ENCODE data around the gene SHCBP1L.
"Not testable (repeated sequence)": the region's sequence is repeated elsewhere in the genome, so short reads cannot be mapped to it uniquely, and the experiment has no call there.

Gene SHCBP1L

DNA sequence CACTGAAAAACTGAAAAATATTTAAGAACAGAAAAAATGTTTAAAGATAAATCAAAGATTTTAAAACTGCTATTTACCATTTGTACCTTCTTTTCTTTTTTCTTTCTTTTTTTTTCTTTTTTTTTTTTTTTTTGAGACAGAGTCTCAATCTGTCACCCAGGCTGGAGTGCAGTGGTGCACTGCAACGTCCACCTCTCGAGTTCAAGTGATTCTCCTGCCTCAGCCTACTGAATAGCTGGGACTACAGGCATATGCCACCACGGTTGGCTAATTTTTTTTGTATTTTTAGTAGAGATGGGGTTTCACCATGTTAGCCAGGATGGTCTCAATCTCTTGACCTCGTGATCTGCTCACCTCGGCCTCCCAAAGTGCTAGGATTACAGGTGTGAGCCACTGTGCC lies 51.0 kb downstream of the SHCBP1L start:
- not testable (repeated sequence) for FAIRE-seq

DNA sequence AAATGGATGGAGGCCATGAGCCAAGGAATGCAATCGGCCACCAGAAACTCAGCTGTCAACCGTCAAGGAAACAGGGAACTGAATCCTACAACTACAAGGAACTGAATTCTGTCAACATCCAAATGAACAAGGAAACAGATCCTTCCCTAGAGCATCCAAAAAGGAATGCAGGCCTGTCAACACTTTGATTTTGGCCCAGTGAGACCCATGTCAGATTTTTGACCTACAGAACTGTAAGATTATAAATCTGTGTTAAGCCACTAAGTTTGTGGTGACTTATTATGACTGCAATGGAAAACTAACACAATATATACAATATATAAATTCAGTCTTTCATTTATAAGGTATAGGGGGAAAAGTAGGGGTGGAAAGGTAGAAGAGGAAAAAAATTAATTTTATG lies 55.3 kb downstream of the SHCBP1L start:
- DNase-seq (ENCODE audit: insufficient read length, low spot score) (no peak), FAIRE-seq (no peak)

More for the DNA sequence above, 51.0 kb downstream of the SHCBP1L start:
- not testable (repeated sequence) for DNase-seq (ENCODE audit: insufficient read length, low spot score)

DNA sequence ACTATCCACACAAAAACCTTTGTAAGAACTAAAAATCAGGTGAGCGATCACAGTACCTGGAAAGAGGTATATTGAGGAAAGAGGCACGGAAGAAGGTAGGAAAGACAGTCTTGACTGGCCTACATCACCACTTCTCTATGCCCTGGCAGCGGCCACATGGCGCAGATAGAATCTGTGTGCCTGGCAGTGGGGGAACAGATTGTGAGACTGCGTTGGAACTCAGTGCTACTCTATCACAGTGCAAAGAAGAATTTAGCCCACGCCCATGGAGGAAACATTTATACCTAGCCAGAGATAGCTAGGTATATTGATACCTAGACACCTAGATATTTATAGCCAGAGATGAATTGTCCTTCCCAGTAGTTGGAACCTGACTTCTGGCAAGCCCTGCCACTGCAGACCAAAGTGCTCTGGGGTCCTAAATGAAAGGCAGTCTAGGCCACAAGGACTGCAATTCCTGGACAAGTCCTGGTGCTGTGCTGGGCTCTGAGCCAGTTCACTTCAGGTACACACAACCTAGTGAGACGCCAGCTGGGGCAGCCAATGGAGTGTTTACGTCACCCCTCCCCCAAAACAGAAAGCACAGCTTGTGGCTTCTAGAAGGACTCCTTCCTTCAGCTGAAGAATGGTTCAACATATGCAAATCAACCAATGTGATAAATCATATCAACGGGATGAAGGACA lies 61.9 kb downstream of the SHCBP1L start:
- FAIRE-seq (no peak), DNase-seq (ENCODE audit: insufficient read length, low spot score) (no peak)

DNA sequence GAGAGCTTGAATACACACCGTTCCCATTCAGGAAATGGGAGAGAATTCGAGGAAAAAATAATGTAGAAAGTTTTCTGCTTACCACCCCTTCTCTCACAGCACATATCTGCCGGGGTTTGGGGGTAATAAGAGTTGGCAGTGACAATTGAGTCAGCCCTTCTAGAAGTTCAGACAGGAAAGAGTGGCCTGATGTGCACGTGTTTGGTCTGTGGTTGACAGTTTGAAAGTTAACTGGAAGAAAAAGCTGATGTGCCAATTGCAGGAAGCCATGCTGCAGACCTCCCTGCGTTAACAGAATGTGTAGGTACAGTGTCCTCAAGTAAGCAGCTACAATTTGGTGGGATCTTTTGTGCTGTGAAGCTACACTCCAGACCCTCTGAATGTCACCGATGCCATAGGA lies 63.0 kb downstream of the SHCBP1L start:
- DNase-seq (ENCODE audit: insufficient read length, low spot score) (no peak), FAIRE-seq (no peak)

DNA sequence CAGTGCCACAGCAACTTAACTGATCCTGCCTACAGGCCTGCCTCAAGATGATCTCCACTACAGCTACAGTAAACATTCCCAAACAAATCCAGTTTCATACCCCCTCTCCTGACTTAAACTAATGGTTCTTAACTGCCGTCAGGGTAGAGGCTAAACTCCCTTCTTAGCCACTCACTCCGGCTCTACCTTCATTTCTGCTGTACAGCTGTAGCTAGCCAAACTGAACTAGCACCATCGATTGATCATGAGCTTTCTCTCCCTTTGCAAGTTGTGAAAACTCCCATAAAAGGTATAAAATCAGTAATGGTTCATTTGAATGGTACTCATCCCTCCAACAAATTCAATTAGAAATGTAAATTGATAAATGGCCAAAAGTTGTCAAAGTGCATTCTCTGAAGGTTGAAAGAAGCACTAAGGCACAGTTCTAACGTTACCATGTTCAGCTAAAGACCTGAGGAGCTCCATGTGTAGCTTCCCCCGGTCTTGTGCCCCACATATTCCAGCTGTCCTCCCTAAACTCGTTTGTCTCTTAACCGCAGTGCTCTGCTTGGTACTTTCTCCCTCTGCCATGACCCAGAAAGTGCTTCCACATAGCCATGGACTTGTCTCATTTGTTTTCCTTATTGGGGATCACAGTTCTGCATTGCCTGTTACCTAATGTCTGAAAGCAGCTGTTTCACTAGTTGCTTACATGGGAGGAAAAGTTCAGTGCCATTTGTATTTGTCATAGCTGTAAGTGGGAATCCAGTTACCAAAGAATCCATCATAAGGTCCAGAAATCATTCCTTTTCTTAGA lies 64.0 kb downstream of the SHCBP1L start:
- FAIRE-seq (peak; percentile 36), DNase-seq (ENCODE audit: insufficient read length, low spot score) (no peak)

DNA sequence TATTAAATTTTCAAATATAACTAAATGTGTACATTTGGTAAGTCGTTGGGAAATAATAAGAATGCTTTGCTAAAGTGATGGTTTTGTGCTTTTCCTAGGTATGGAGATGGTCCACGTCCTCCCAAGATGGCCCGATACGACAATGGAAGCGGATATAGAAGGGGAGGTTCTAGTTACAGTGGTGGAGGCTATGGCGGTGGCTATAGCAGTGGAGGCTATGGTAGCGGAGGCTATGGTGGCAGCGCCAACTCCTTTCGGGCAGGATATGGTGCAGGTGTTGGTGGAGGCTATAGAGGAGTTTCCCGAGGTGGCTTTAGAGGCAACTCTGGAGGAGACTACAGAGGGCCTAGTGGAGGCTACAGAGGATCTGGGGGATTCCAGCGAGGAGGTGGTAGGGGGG lies 66.0 kb downstream of the SHCBP1L start:
- DNase-seq (ENCODE audit: insufficient read length, low spot score) (no peak), FAIRE-seq (no peak)

DNA sequence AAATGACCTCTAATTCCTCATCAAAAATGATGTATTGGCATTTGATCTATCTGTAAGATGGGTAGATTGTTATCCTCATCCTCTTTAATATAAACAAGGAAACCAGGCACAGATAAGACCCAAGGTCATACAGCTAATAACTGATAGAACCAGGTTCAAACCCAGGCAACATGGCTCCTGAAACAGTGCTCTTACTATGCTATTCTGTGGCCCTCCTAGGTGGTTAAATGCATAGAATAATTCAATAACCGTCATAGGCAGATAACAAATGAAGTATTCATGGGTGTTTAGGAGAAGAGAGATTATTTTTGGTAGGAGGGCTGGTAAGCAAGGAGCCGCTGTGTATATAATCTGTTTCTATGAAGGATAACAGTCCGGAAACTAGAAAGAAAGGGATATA lies 67.4 kb downstream of the SHCBP1L start:
- DNase-seq (ENCODE audit: insufficient read length, low spot score) = no peak
- FAIRE-seq = no peak

DNA sequence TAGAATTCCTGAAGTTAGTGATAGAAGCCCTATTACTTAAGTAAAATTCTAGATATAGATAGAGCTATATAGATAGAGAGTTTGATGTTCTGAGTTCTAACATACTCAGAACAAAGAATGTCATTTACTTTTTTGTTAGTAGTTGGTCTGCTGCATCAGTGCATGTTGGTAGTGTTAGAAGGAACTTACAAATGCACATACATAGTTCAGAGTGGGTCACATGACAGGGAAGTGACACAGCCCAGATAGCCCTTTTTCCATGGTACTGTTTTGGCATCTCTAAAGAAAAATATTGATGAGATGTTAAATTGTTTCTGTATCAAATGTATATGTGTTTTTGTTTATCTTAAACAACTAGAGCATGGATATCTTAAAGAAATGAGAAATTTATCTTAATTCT lies 68.1 kb downstream of the SHCBP1L start:
- FAIRE-seq (no peak), DNase-seq (ENCODE audit: insufficient read length, low spot score) (no peak)

DNA sequence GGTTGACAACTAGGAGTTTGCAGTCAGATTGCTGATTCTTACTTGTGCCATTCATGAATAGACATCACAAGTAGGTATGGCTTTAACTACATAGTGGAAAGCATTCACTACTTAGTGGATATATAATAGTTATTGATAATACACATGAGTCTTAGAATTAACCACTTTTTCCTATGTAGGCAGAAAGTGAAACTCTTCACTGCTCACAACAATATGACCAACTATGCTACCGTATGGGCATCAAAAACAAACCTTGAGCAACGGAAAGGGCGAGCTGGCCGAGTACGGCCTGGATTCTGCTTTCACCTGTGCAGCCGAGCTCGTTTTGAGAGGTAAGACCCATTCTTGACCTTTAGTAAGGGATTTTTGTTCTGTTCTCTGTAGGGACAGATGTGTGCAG lies 75.1 kb downstream of the SHCBP1L start:
- no peak for FAIRE-seq

DNA sequence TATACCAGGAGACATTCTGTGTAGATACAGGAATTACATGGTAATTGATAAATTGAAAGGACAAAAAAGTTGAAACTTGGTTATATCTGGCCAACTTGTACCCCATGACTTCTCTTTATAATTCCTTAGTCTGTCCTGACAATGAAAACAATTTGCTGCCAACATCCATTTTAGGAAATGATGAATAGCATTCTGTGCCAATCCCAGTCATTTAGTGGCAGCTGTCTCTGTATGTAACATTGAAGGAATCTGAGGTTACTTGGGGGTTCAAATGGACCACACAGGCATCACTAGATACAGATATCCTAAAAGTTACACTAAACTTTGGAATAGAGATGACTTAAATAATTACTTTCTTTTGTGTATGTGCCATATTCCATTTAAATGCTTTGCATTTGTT lies 75.6 kb downstream of the SHCBP1L start:
- FAIRE-seq = no peak
- DNase-seq (ENCODE audit: insufficient read length, low spot score) = no peak

More for the DNA sequence above, 75.1 kb downstream of the SHCBP1L start:
- no peak for DNase-seq (ENCODE audit: insufficient read length, low spot score)

DNA sequence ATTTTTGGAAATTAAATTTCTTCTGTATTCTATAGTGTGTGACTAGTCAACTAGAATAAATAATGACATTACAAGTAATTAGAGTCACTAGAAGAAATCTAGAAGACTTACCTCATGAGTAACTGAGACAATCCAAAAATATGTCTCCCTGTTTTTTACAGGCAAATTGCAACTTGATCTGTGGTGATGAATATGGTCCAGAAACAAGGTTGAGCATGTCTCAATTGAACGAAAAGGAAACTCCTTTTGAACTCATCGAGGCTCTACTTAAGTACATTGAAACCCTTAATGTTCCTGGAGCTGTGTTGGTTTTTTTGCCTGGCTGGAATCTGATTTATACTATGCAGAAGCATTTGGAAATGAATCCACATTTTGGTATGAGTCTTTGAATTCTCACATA lies 77.1 kb downstream of the SHCBP1L start:
- no peak for FAIRE-seq
- no peak for DNase-seq (ENCODE audit: insufficient read length, low spot score)

DNA sequence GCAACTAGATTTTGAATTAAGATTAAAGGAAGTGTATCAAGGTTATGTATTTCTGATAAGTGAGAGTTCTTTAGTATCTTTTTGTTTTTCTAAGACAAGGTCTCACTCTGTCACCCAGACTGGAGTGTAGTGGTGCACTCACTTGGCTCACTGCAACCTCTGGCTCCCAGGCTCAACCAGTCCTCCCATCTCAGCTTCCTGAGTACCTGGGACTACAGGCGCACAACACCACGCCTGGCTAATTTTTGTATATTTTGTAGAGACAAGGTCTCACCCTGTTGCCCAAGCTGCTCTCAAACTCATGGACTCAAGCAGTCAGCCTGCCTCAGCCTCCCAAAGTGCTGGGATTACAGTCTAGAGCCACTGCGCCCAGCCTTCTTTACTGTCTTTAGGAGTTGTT lies 80.1 kb downstream of the SHCBP1L start:
- no peak for FAIRE-seq
- DNase-seq (ENCODE audit: insufficient read length, low spot score) = no peak

DNA sequence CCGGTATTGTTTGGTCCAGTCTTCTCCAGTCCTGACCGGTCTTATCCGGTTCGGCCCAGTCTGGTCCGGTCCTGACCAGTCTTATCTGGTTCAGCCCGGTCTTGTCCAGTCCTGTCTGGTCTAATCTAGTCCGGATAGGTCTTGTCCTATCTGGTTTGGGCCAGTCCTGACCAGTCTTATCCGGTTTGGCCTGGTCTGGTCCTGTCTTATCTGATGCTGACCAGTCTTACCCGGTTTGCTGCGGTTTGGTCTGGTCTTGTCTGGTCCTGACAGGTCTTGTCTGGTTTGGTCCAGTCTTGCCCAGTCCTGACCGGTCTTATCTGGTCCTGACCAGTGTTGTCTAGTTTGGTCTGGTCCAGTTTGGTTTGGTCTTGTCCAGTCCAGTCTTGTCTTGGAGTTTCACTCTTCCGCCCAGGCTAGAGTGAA lies 83.7 kb downstream of the SHCBP1L start:
- peak; percentile 89 for FAIRE-seq
- DNase-seq (ENCODE audit: insufficient read length, low spot score) = no peak

DNA sequence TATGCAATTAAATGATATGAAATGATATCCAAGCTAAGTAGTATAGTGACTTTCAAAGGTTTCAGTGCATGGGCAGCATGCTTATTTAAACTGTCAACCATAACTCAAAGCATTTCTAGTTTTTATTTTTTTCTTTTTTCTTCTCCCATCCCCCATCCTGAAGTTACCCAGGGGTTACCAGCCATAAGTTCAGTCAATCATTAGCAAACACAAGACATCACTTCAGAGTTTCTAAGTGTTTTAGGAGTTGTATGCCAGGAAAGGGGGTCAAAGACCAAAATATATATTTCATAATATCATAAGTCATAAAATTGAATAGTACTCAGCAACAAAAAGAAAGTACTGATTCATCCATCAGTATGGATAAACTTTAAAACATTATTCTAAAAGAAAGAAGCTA lies 85.1 kb downstream of the SHCBP1L start:
- FAIRE-seq (no peak), DNase-seq (ENCODE audit: insufficient read length, low spot score) (no peak)

DNA sequence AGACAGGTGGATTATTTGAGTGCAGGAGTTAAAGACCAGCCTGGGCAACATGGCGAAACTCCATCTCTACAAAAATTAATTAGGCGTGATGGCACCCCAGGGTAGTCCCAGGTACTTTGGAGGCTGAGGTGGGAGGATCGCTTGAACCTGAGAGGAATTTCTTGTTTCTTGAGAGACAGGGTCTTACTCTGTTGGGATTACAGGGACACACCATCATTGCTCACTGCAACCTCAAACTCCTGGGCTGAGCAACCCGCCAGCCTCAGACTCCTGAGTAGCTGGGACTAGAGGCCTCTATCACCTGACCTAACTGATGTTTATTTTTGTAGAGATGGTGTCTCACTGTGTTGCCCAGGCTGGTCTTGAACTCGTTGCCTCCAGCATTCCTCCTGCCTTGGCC lies 89.0 kb downstream of the SHCBP1L start:
- no peak for FAIRE-seq
- no peak for DNase-seq (ENCODE audit: insufficient read length, low spot score)

DNA sequence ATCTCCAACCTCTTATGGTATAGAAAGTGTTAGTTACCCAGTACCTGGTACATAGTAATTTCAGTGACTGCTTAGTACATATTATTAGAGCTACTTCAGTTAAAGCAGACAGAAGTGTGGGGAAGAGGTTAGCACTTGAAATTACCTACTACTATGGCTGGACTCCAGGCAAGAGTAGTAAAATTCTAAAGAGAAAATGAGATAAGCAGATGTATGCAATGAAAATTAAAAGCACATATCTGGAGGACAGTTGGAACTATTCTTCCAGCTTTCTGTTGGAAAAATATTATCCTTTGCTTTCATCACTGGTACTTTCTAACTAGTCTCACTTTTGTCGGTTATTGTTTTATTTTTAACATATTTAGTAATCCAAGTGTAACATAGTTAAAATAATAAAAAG lies 90.1 kb downstream of the SHCBP1L start:
- FAIRE-seq = no peak
- no peak for DNase-seq (ENCODE audit: insufficient read length, low spot score)

DNA sequence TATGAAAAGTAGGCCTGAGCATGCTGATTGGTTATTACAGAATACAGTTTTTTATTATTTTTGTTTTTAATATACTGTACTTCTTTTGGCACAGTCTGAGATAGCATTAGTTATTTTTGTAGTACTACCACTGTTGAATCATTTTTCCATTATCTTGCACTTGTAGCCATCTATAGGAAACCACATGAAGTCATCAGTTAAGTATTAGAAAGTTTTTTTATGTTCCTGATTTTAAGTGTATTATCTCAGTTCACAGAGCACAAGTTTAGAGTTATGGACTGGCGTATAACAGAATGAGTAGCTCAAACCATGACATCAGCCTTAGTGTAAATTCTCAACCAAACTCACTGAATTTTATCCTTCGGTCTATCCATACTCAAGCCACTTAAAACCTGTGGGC lies 91.0 kb downstream of the SHCBP1L start:
- FAIRE-seq (no peak), DNase-seq (ENCODE audit: insufficient read length, low spot score) (no peak)

DNA sequence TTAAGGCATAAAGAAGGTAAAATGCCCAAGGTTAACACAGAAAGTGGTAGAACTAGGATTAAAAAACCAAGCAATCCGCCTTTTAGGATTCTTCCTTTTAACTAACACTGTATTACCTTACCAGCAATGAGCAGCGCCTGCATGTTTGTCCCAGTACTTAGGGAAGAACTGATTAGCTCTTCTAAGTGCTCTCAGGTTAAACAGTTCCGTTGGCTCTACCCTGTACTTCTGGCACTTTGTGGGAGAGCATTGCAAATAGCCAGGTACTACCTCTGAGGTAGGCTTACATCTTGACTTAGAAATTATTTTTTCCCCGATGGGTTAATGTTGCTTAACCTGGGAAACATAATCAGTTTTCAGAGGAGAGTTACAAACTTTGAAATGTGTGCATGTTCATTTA lies 92.3 kb downstream of the SHCBP1L start:
- FAIRE-seq = no peak
- no peak for DNase-seq (ENCODE audit: insufficient read length, low spot score)

DNA sequence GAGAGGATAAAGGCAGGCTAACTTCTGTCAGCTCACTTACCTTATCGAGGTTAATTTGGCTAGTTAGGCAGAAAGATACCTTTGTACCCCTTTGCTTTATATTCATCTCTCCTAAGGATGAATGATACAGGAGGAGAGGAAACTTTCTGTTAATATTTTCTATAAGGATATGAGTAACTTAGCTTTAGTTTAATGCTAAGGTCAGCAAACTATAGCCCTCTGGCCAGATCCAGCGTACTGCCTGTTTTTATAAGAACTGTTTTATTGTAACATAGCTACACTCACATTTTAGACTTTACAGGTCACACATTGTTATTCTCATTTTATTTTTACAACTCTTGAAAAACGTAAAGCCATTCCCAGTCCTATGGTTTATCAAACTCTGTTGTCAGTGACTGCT lies 95.8 kb downstream of the SHCBP1L start:
- no peak for DNase-seq (ENCODE audit: insufficient read length, low spot score)
- no peak for FAIRE-seq

DNA sequence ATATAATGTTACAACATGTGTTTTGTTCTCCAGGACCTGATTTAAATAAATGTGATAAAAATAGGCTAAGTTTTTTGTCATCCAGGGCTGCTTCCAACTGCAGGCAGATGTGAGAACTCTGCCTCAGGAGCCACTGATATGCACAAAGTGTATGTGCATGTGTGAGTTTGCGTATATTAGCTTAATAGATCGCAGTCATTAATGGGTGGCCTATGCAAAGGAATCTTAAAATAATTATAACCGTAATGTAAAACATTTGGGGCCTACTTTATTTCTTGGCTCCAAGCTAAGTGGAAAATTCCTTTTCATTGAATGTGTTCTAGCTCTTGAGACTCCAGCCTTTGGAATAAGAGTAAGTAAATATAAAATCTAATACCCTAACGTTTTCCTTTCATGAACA lies 97.1 kb downstream of the SHCBP1L start:
- DNase-seq (ENCODE audit: insufficient read length, low spot score) = no peak

DNA sequence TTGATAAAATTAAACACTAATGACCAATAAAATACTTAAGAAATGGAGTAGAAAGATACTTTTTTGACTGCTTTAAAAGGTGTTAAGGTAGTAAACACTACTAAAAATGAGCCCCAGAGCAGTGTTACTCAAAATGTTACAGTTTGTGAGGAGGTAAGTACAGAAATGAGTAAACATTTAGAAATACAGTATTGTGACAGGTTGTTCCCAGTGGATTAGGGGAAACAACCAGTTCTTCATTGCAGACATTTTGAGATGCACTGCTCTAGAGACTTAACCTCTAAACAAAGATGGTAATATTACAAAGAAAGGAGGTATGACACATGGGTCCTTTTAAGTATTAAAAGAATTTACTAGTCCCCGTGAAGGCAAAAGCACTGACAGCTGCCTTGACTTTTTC lies 101.1 kb downstream of the SHCBP1L start:
- FAIRE-seq = no peak

More for the DNA sequence above, 97.1 kb downstream of the SHCBP1L start:
- FAIRE-seq = no peak

DNA sequence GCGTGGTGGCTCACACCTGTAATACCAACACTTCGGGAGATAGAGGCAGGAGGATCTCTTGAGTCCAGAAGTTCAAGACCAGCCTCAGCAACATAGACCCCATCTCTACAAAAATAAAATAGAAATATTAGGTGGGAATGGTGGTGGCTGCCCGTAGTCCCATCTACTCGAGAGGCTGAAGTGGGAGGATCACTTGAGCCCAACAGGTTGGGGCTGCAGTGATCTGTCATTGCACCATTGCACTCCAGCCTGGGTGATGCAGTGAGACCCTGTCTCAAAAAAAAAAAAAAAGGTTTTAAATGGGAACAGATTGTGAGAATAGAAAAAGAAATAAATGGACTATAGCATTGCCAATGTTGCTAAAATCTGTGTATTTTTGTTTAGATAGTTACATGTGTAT lies 102.6 kb downstream of the SHCBP1L start:
- FAIRE-seq (no peak), DNase-seq (ENCODE audit: insufficient read length, low spot score) (no peak)

More for the DNA sequence above, 101.1 kb downstream of the SHCBP1L start:
- no peak for DNase-seq (ENCODE audit: insufficient read length, low spot score)

Data from HTR-8/SVneo (cell line).